ENCODE results near the gene C17orf100. TPM values are rescaled to one million over a fixed set of nuclear protein-coding genes. Genes with fewer than 3 reads are reported as not detected.

C17orf100 gene
- total RNA-seq, 1 donor from 2014 or later = 2.0 TPM

GRCh38 chr17:6640536-6641246 lies 10.9 kb upstream of the C17orf100 start, which contains the start of the genes KIAA0753 and TXNDC17:
KIAA0753 (minus strand) TSS chr17:6640711; CDS start chr17:6635103, 5,608 bp downstream.
TXNDC17 (plus strand) TSS chr17:6641060; CDS start chr17:6641083, 23 bp downstream.
- Mint-ChIP-seq H3K36me3 (ENCODE audit: low read depth) (peaks cover 2% of the 10 kb centered on the region), H3K27me3 (ENCODE audit: low read depth) (no peaks in the 10 kb centered on the region), H3K4me1 (ENCODE audit: low read depth) (peaks cover 35% of the 10 kb centered on the region), H3K9me3 (ENCODE audit: low read depth) (no peaks in the 10 kb centered on the region), H3K4me3 (ENCODE audit: unreplicated experiment) (peak within 1 kb of the TSS; percentile 82), H3K27ac (ENCODE audit: unreplicated experiment) (peak within 1 kb of the TSS; percentile 95)
- peak; percentile 98 for DNase-seq (ENCODE audit: low spot score)
- no peak for TF ChIP-seq CTCF (IDR thresholded peaks at IDR 0.05)

DNA sequence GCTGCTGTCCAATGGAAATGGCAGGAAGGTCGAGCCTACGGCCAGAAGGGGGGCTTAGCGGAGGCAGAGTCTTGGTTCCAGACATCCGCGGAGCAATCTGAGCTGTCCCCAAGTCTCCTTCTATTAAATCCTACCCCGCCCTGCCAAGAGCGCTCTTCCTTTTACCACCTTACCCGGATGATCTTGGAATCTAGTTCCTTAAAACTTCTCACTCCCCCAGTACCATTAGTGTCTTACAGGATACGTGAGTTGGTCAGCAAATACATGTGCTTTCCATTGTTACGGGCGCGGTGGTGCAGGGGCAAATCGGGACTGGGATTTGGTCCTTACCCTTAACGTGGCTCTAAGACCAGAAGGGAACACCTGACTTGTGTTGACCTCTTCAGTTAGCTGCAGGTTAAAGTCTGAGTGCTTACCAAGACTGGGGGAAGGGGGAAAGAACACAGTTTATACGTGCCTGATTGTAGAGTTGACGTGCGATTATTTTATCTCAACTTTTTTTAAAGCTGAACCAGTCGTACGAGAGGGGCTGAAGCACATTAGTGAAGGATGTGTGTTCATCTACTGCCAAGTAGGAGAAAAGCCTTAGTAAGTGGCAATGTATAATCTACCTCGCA lies 10.2 kb upstream of the C17orf100 start:
- TF ChIP-seq CTCF (IDR thresholded peaks at IDR 0.05) = no peak
- no peaks in the 10 kb centered on the region for H3K9me3 Mint-ChIP-seq (ENCODE audit: low read depth)
- peaks cover 2% of the 10 kb centered on the region for H3K36me3 Mint-ChIP-seq (ENCODE audit: low read depth)
- no peak for DNase-seq (ENCODE audit: low spot score)
- H3K4me1 Mint-ChIP-seq (ENCODE audit: low read depth) = peaks cover 35% of the 10 kb centered on the region
- H3K27me3 Mint-ChIP-seq (ENCODE audit: low read depth) = no peaks in the 10 kb centered on the region
- peak overlapping the region; percentile 82 for H3K4me3 Mint-ChIP-seq (ENCODE audit: unreplicated experiment)
- H3K27ac Mint-ChIP-seq (ENCODE audit: unreplicated experiment) = peak overlapping the region; percentile 95

- no peaks in the 10 kb centered on the region for H3K9me3 Mint-ChIP-seq (ENCODE audit: low read depth)
- TF ChIP-seq CTCF (IDR thresholded peaks at IDR 0.05) = no peak
- peaks cover 35% of the 10 kb centered on the region for H3K4me1 Mint-ChIP-seq (ENCODE audit: low read depth)
- peaks cover 2% of the 10 kb centered on the region for H3K36me3 Mint-ChIP-seq (ENCODE audit: low read depth)
- H3K4me3 Mint-ChIP-seq (ENCODE audit: unreplicated experiment) = peak overlapping the region; percentile 82
- no peak for DNase-seq (ENCODE audit: low spot score)
- H3K27me3 Mint-ChIP-seq (ENCODE audit: low read depth) = no peaks in the 10 kb centered on the region
- peak overlapping the region; percentile 63 for H3K27ac Mint-ChIP-seq (ENCODE audit: unreplicated experiment)
These were observed 9.0 kb upstream of the C17orf100 start for GRCh38 chr17:6642592-6642991.

DNA sequence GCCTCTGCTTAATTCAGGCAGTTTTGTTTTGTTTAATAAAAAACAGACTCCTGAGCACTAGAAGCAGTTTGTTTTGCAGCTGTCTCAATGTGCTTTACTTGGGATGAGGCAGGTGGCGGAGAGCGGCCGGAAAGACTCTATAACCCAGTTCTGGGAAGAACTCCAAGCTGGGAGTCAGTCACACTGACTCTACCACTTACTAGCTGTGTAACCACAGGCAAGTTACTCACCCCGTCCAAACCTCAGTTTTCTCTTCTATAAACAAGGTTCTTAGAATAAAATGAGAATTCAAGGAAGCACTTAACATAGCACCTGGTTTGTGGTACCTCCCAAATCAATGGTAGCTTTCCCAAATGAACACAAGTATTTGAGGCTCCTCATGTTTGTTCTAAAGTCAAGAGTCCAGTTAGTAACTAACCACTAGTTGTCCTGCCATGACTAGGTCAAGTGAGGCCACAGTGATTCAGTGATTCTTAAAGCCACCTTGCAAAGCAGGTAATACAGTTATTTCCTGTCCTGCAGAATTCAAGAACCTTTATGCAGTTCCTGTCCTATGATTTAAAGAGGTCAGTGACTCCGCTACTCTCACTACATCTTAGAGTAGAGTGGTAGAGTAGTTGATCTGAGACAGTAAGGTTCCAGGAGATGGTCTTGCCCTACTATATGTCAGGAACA lies 8.0 kb upstream of the C17orf100 start:
- peaks cover 5% of the 10 kb centered on the region for H3K36me3 Mint-ChIP-seq (ENCODE audit: low read depth)
- DNase-seq (ENCODE audit: low spot score) = no peak

More for the DNA sequence above, 8.0 kb upstream of the C17orf100 start:
- Mint-ChIP-seq H3K4me1 (ENCODE audit: low read depth) (peaks cover 27% of the 10 kb centered on the region), H3K9me3 (ENCODE audit: low read depth) (no peaks in the 10 kb centered on the region), H3K27ac (ENCODE audit: unreplicated experiment) (no peak overlapping the region), H3K4me3 (ENCODE audit: unreplicated experiment) (no peak overlapping the region), H3K27me3 (ENCODE audit: low read depth) (no peaks in the 10 kb centered on the region)
- TF ChIP-seq CTCF (IDR thresholded peaks at IDR 0.05) = no peak
